SK-N-SH treated with all-trans-retinoic acid at 6 μM for 48 hours (cell line): Measurements from ENCODE around the gene RALGAPB.

Experiments
- ATAC-seq: fragments of 200-7000 bp; cut with Tn5 transposase; 3 replicates; pipeline ENCODE4 v1.9.1; 2020; ENCODE audit warnings: mild to moderate bottlenecking, moderate library complexity
- ARNTL ChIP-seq: fragments of 450-650 bp; formaldehyde crosslinking; IDR thresholded peaks from 2 replicates; pipeline ENCODE4 v1.5.0; 2020; ENCODE audit warnings: low read depth, mild to moderate bottlenecking, moderate library complexity, borderline replicate concordance
- BACH2 ChIP-seq: fragments of 250-450 bp; sonication (Bioruptor Pico); IDR thresholded peaks from 2 replicates; pipeline ENCODE4 v1.9.0; 2021; ENCODE audit warnings: mild to moderate bottlenecking, borderline replicate concordance
- CSDC2 ChIP-seq: fragments of 250-450 bp; sonication (Bioruptor Pico); IDR thresholded peaks from 2 replicates; pipeline ENCODE4 v1.5.0; 2020; ENCODE audit warnings: mild to moderate bottlenecking, moderate library complexity
- ESRRG ChIP-seq: fragments of 250-450 bp; sonication (Bioruptor Pico); IDR thresholded peaks from 2 replicates; pipeline ENCODE4 v1.6.1; 2021; ENCODE audit warnings: mild to moderate bottlenecking
- ISL1 ChIP-seq: fragments of 250-450 bp; sonication (Bioruptor Pico); IDR thresholded peaks from 2 replicates; pipeline ENCODE4 v2.1.2; 2022; ENCODE audit warnings: mild to moderate bottlenecking, moderate library complexity
- OSR1 ChIP-seq: fragments of 250-450 bp; sonication (Bioruptor Pico); IDR thresholded peaks from 2 replicates; pipeline ENCODE4 v1.8.0; 2022; ENCODE audit warnings: moderate library complexity, mild to moderate bottlenecking, inconsistent platforms
- PPARA ChIP-seq: fragments of 250-450 bp; sonication (Bioruptor Pico); IDR thresholded peaks from 2 replicates; pipeline ENCODE4 v1.5.0; 2020; ENCODE audit warnings: mild to moderate bottlenecking, borderline replicate concordance
- RARB ChIP-seq: fragments of 250-450 bp; sonication (Bioruptor Pico); IDR thresholded peaks from 2 replicates; pipeline ENCODE4 v1.8.0; 2021; ENCODE audit warnings: mild to moderate bottlenecking, moderate library complexity
- SNAI2 ChIP-seq: fragments of 250-450 bp; sonication (Bioruptor Pico); IDR thresholded peaks from 2 replicates; pipeline ENCODE4 v1.5.0; 2020; ENCODE audit warnings: mild to moderate bottlenecking, moderate library complexity
- TCF4 ChIP-seq: fragments of 250-450 bp; sonication (Bioruptor Pico); IDR thresholded peaks from 2 replicates; pipeline ENCODE4 v1.8.0; 2021; ENCODE audit warnings: mild to moderate bottlenecking, moderate library complexity, borderline replicate concordance
- TOX ChIP-seq: fragments of 250-450 bp; sonication (Bioruptor Pico); IDR thresholded peaks from 2 replicates; pipeline ENCODE4 v1.8.0; 2021; ENCODE audit warnings: mild to moderate bottlenecking, moderate library complexity, borderline replicate concordance
- ZC3H10 ChIP-seq: fragments of 250-450 bp; sonication (Bioruptor Pico); IDR thresholded peaks from 2 replicates; pipeline ENCODE4 v1.5.1; 2021; ENCODE audit warnings: mild to moderate bottlenecking, moderate library complexity
- ZFP3 ChIP-seq: fragments of 250-450 bp; sonication (Bioruptor Pico); IDR thresholded peaks from 2 replicates; pipeline ENCODE4 v1.5.0; 2020; ENCODE audit warnings: mild to moderate bottlenecking, moderate library complexity
- ZFP30 ChIP-seq: fragments of 450-650 bp; formaldehyde crosslinking; IDR thresholded peaks from 2 replicates; pipeline ENCODE4 v1.5.0; 2022; ENCODE audit warnings: mild to moderate bottlenecking, moderate library complexity
- ZNF565 ChIP-seq: fragments of 450-650 bp; formaldehyde crosslinking; conservative IDR thresholded peaks from 2 replicates; pipeline ENCODE4 v1.5.0; 2020; ENCODE audit warnings: low read depth, mild to moderate bottlenecking, moderate library complexity
- ZNF70 ChIP-seq: fragments of 450-650 bp; formaldehyde crosslinking; IDR thresholded peaks from 2 replicates; pipeline ENCODE4 v1.5.0; 2020; ENCODE audit warnings: mild to moderate bottlenecking, moderate library complexity
- ZNF8 ChIP-seq: fragments of 450-650 bp; formaldehyde crosslinking; IDR thresholded peaks from 2 replicates; pipeline ENCODE4 v1.5.0; 2020; ENCODE audit warnings: mild to moderate bottlenecking, moderate library complexity
- TF ChIP-seq, protein P1 (sequence below): fragments of 250-450 bp; sonication (Bioruptor Pico); IDR thresholded peaks from 2 replicates; pipeline ENCODE4 v1.5.1; 2021; ENCODE audit warnings: mild to moderate bottlenecking, moderate library complexity
- TF ChIP-seq, protein P2 (sequence below): fragments of 250-450 bp; sonication (Bioruptor Pico); IDR thresholded peaks from 2 replicates; pipeline ENCODE4 v1.8.0; 2020; ENCODE audit warnings: mild to moderate bottlenecking, moderate library complexity, borderline replicate concordance
- TF ChIP-seq, protein P3 (sequence below): fragments of 250-450 bp; sonication (Bioruptor Pico); IDR thresholded peaks from 2 replicates; pipeline ENCODE4 v1.5.1; 2020; ENCODE audit warnings: low read depth, mild to moderate bottlenecking, moderate library complexity
- TF ChIP-seq, protein P4 (sequence below): fragments of 250-450 bp; sonication (Bioruptor Pico); IDR thresholded peaks from 2 replicates; pipeline ENCODE4 v1.5.0; 2020; ENCODE audit warnings: mild to moderate bottlenecking, moderate library complexity
- TF ChIP-seq, protein P5 (sequence below): fragments of 250-450 bp; sonication (Bioruptor Pico); IDR thresholded peaks from 2 replicates; pipeline ENCODE4 v1.8.0; 2021; ENCODE audit warnings: low read depth, mild to moderate bottlenecking, moderate library complexity, borderline replicate concordance

The RALGAPB gene

DNA sequence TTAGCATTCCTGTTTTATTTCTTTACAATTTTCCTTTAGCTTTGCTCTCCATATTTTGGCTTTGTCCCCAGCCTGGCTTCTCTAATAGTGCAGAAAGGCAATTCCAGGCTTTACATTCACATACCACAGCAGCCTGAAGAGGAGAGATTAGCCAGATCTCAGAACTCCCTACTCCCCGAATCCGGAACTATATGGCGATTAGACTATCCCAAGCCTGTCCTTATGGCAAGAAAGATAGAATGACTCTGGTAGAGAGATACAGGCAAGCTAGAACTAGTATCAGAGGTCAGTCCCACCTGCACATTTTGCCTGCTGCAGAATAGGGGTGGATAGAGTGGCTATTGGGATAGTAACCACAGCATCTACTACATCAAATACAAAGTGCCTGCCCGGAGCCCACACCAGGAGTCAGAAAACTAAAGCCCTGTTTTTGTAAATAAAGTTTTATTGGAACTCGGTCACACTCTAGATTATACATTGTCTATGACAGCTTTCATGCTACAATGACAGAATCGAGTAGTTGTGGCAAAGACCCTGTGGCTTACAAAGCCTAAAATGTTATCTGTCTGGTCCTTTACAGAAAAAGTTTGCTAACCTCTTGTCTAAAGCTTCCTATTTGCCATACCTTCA, 91.3 kb downstream of the RALGAPB start:
- TF ChIP-seq CSDC2 (CRISPR knock-in tag) (no peak), OSR1 (no peak), ARNTL (CRISPR knock-in tag) (no peak), ESRRG (CRISPR knock-in tag) (no peak), BACH2 (CRISPR knock-in tag) (no peak), ZC3H10 (CRISPR knock-in tag) (no peak), ISL1 (CRISPR knock-in tag) (no peak), ZNF8 (no peak), PPARA (CRISPR knock-in tag) (no peak)
- TF ChIP-seq, protein P1, sequence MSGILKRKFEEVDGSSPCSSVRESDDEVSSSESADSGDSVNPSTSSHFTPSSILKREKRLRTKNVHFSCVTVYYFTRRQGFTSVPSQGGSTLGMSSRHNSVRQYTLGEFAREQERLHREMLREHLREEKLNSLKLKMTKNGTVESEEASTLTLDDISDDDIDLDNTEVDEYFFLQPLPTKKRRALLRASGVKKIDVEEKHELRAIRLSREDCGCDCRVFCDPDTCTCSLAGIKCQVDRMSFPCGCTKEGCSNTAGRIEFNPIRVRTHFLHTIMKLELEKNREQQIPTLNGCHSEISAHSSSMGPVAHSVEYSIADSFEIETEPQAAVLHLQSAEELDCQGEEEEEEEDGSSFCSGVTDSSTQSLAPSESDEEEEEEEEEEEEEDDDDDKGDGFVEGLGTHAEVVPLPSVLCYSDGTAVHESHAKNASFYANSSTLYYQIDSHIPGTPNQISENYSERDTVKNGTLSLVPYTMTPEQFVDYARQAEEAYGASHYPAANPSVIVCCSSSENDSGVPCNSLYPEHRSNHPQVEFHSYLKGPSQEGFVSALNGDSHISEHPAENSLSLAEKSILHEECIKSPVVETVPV (CRISPR knock-in tag): no peak
- TF ChIP-seq, protein P2, sequence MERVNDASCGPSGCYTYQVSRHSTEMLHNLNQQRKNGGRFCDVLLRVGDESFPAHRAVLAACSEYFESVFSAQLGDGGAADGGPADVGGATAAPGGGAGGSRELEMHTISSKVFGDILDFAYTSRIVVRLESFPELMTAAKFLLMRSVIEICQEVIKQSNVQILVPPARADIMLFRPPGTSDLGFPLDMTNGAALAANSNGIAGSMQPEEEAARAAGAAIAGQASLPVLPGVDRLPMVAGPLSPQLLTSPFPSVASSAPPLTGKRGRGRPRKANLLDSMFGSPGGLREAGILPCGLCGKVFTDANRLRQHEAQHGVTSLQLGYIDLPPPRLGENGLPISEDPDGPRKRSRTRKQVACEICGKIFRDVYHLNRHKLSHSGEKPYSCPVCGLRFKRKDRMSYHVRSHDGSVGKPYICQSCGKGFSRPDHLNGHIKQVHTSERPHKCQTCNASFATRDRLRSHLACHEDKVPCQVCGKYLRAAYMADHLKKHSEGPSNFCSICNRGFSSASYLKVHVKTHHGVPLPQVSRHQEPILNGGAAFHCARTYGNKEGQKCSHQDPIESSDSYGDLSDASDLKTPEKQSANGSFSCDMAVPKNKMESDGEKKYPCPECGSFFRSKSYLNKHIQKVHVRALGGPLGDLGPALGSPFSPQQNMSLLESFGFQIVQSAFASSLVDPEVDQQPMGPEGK: no peak
- TF ChIP-seq, protein P3, sequence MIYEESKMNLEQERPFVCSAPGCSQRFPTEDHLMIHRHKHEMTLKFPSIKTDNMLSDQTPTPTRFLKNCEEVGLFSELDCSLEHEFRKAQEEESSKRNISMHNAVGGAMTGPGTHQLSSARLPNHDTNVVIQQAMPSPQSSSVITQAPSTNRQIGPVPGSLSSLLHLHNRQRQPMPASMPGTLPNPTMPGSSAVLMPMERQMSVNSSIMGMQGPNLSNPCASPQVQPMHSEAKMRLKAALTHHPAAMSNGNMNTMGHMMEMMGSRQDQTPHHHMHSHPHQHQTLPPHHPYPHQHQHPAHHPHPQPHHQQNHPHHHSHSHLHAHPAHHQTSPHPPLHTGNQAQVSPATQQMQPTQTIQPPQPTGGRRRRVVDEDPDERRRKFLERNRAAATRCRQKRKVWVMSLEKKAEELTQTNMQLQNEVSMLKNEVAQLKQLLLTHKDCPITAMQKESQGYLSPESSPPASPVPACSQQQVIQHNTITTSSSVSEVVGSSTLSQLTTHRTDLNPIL (CRISPR knock-in tag): no peak
- ATAC-seq: no peak

DNA sequence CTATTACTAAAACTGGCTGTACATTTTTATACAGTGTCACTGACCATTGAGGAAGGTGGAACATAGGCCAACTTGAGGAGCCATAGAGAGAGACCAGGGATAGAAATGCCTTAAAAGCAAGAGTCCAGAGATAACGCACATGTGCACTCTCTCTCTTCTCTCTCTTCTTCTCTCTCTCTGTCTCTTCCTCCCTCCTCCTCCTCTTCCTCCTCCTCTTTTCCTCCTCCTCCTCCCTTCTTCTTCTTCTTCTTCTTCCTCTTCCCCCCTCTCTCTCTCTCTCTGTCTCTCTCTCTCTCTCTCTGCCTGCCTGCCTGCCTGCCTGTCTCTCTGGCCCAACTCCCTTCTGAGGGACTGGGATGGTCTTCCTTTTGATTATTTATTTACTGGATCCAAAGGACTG, 92.0 kb downstream of the RALGAPB start:
- TF ChIP-seq BACH2 (CRISPR knock-in tag): no peak
- TF ChIP-seq ZNF565 (CRISPR knock-in tag): no peak
- no peak for TF ChIP-seq TOX (CRISPR knock-in tag)
- TF ChIP-seq ARNTL (CRISPR knock-in tag): no peak
- TF ChIP-seq ZFP30 (CRISPR knock-in tag): no peak
- no peak for TF ChIP-seq ZFP3 (CRISPR knock-in tag)
- TF ChIP-seq ZNF70: no peak
- TF ChIP-seq ZNF8: no peak
- TF ChIP-seq CSDC2 (CRISPR knock-in tag): no peak
- no peak for TF ChIP-seq PPARA (CRISPR knock-in tag)
- TF ChIP-seq SNAI2: no peak
- TF ChIP-seq, protein P4, sequence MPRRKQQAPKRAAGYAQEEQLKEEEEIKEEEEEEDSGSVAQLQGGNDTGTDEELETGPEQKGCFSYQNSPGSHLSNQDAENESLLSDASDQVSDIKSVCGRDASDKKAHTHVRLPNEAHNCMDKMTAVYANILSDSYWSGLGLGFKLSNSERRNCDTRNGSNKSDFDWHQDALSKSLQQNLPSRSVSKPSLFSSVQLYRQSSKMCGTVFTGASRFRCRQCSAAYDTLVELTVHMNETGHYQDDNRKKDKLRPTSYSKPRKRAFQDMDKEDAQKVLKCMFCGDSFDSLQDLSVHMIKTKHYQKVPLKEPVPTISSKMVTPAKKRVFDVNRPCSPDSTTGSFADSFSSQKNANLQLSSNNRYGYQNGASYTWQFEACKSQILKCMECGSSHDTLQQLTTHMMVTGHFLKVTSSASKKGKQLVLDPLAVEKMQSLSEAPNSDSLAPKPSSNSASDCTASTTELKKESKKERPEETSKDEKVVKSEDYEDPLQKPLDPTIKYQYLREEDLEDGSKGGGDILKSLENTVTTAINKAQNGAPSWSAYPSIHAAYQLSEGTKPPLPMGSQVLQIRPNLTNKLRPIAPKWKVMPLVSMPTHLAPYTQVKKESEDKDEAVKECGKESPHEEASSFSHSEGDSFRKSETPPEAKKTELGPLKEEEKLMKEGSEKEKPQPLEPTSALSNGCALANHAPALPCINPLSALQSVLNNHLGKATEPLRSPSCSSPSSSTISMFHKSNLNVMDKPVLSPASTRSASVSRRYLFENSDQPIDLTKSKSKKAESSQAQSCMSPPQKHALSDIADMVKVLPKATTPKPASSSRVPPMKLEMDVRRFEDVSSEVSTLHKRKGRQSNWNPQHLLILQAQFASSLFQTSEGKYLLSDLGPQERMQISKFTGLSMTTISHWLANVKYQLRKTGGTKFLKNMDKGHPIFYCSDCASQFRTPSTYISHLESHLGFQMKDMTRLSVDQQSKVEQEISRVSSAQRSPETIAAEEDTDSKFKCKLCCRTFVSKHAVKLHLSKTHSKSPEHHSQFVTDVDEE (CRISPR knock-in tag): no peak
- TF ChIP-seq OSR1: no peak
- no peak for TF ChIP-seq ESRRG (CRISPR knock-in tag)
- no peak for TF ChIP-seq TCF4 (CRISPR knock-in tag)
- no peak for TF ChIP-seq RARB (CRISPR knock-in tag)
- ATAC-seq: no peak

DNA sequence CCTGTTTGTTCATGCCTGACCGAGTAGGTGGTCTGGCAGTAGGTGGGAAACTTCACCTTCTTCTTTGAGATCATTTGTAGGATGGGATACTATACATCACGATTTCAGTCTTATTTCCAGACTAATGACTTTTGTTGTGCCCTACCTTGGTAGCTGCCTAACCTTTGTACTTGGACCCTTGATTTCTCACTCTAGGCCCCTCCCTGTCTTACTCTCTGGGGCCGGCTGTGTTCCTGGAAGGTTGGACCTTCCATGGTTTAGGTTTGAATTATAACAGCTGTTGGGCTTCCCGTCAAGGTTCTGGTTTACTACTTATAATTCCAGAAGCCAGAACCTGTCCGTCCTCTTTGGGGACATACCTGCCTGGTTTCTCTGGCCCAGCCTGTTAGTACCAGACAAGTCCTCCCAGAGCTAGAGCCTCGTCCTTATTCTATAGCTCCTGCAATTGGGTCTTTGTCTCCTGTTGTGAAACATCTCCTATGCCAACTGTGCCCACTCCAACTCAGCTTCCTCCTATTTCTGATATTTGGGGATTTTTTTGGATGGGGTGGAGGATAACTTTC, 93.5 kb downstream of the RALGAPB start:
- no peak for ATAC-seq
- TF ChIP-seq SNAI2 (no peak), ZFP3 (CRISPR knock-in tag) (no peak), PPARA (CRISPR knock-in tag) (no peak), ZC3H10 (CRISPR knock-in tag) (no peak)
- TF ChIP-seq, protein P5, sequence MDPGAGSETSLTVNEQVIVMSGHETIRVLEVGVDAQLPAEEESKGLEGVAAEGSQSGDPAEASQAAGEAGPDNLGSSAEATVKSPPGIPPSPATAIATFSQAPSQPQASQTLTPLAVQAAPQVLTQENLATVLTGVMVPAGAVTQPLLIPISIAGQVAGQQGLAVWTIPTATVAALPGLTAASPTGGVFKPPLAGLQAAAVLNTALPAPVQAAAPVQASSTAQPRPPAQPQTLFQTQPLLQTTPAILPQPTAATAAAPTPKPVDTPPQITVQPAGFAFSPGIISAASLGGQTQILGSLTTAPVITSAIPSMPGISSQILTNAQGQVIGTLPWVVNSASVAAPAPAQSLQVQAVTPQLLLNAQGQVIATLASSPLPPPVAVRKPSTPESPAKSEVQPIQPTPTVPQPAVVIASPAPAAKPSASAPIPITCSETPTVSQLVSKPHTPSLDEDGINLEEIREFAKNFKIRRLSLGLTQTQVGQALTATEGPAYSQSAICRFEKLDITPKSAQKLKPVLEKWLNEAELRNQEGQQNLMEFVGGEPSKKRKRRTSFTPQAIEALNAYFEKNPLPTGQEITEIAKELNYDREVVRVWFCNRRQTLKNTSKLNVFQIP (CRISPR knock-in tag): no peak
